Rectal smooth muscle tissue (tissue), 1 donor: ENCODE results near the gene USP7.

Source experiments
- H3K27ac ChIP-seq: one replicate; pipeline ENCODE4 v1.7.0; 2013; ENCODE audit warnings: low read depth, low read length, inconsistent platforms
- H3K27me3 ChIP-seq: one replicate; pipeline ENCODE4 v1.7.0; 2013; ENCODE audit warnings: low read length; ENCODE audit not compliant: control insufficient read depth, insufficient read depth
- H3K36me3 ChIP-seq: one replicate; pipeline ENCODE4 v1.7.0; 2013; ENCODE audit warnings: low read length; ENCODE audit not compliant: control insufficient read depth, insufficient read depth
- H3K4me1 ChIP-seq: one replicate; pipeline ENCODE4 v1.7.0; 2013; ENCODE audit warnings: low read length; ENCODE audit not compliant: control insufficient read depth, insufficient read depth
- H3K4me3 ChIP-seq: one replicate; pipeline ENCODE4 v1.7.0; 2013; ENCODE audit warnings: low read length
- H3K9ac ChIP-seq: one replicate; pipeline ENCODE4 v1.7.0; 2013; ENCODE audit warnings: low read length

USP7 gene

GRCh38 chr16:8963821-8964441 lies at the start of gene USP7:
Gene USP7, minus strand, starts transcription at chr16:8963906. Its CDS starts 621 bp downstream, at chr16:8963285.
- Histone ChIP-seq H3K36me3 (no peaks in the 10 kb centered on the region), H3K4me3 (peak within 1 kb of the TSS; percentile 84), H3K4me1 (peaks cover 27% of the 10 kb centered on the region), H3K27me3 (no peaks in the 10 kb centered on the region), H3K9ac (peak within 1 kb of the TSS; percentile 47), H3K27ac (peak within 1 kb of the TSS; percentile 66)

GRCh38 chr16:9013508-9013864 lies 49.8 kb upstream of the USP7 start:
- Histone ChIP-seq H3K4me3 (no peak overlapping the region), H3K27me3 (no peaks in the 10 kb centered on the region), H3K4me1 (peaks cover 2% of the 10 kb centered on the region), H3K27ac (no peak overlapping the region), H3K9ac (no peak overlapping the region), H3K36me3 (no peaks in the 10 kb centered on the region)

- Histone ChIP-seq H3K27ac (no peak overlapping the region), H3K36me3 (no peaks in the 10 kb centered on the region)
Observed at GRCh38 chr16:9012848-9013507, 49.3 kb upstream of the USP7 start.

GRCh38 chr16:9012330-9012729 lies 48.6 kb upstream of the USP7 start:
- H3K27me3 ChIP-seq = no peaks in the 10 kb centered on the region
- H3K4me3 ChIP-seq = no peak overlapping the region
- H3K9ac ChIP-seq = no peak overlapping the region
- no peaks in the 10 kb centered on the region for H3K36me3 ChIP-seq
- no peak overlapping the region for H3K27ac ChIP-seq
- peaks cover 2% of the 10 kb centered on the region for H3K4me1 ChIP-seq

More at GRCh38 chr16:9012848-9013507, 49.3 kb upstream of the USP7 start:
- Histone ChIP-seq H3K4me3 (no peak overlapping the region), H3K27me3 (no peaks in the 10 kb centered on the region), H3K4me1 (peaks cover 2% of the 10 kb centered on the region), H3K9ac (no peak overlapping the region)

- no peaks in the 10 kb centered on the region for H3K27me3 ChIP-seq
- peak overlapping the region; percentile 24 for H3K9ac ChIP-seq
- H3K27ac ChIP-seq = no peak overlapping the region
- no peaks in the 10 kb centered on the region for H3K36me3 ChIP-seq
- H3K4me1 ChIP-seq = peaks cover 2% of the 10 kb centered on the region
- peak overlapping the region; percentile 68 for H3K4me3 ChIP-seq
Observed at GRCh38 chr16:9008601-9009260, 45.0 kb upstream of the USP7 start.

GRCh38 chr16:9007177-9007794 lies 43.6 kb upstream of the USP7 start:
- Histone ChIP-seq H3K4me3 (no peak overlapping the region), H3K9ac (no peak overlapping the region), H3K36me3 (no peaks in the 10 kb centered on the region), H3K27me3 (no peaks in the 10 kb centered on the region), H3K27ac (no peak overlapping the region), H3K4me1 (peaks cover 2% of the 10 kb centered on the region)

- H3K27ac ChIP-seq = no peak overlapping the region
- no peak overlapping the region for H3K9ac ChIP-seq
Observed at GRCh38 chr16:9004183-9004582, 40.5 kb upstream of the USP7 start.

GRCh38 chr16:9003763-9004162 lies 40.1 kb upstream of the USP7 start:
- no peaks in the 10 kb centered on the region for H3K27me3 ChIP-seq
- no peak overlapping the region for H3K4me3 ChIP-seq
- peaks cover 2% of the 10 kb centered on the region for H3K4me1 ChIP-seq
- no peak overlapping the region for H3K9ac ChIP-seq
- no peak overlapping the region for H3K27ac ChIP-seq
- H3K36me3 ChIP-seq = no peaks in the 10 kb centered on the region

More at GRCh38 chr16:9004183-9004582, 40.5 kb upstream of the USP7 start:
- Histone ChIP-seq H3K27me3 (no peaks in the 10 kb centered on the region), H3K4me1 (peaks cover 2% of the 10 kb centered on the region), H3K4me3 (no peak overlapping the region), H3K36me3 (no peaks in the 10 kb centered on the region)

GRCh38 chr16:9003322-9003721 lies 39.6 kb upstream of the USP7 start:
- Histone ChIP-seq H3K4me3 (no peak overlapping the region), H3K27me3 (no peaks in the 10 kb centered on the region), H3K36me3 (no peaks in the 10 kb centered on the region), H3K27ac (no peak overlapping the region), H3K9ac (no peak overlapping the region), H3K4me1 (no peaks in the 10 kb centered on the region)

GRCh38 chr16:9002042-9002441 lies 38.3 kb upstream of the USP7 start:
- no peak overlapping the region for H3K9ac ChIP-seq
- H3K4me1 ChIP-seq = no peaks in the 10 kb centered on the region
- H3K36me3 ChIP-seq = no peaks in the 10 kb centered on the region
- no peak overlapping the region for H3K4me3 ChIP-seq
- H3K27ac ChIP-seq = no peak overlapping the region
- H3K27me3 ChIP-seq = no peaks in the 10 kb centered on the region

- no peak overlapping the region for H3K27ac ChIP-seq
- no peak overlapping the region for H3K4me3 ChIP-seq
- H3K9ac ChIP-seq = no peak overlapping the region
- no peaks in the 10 kb centered on the region for H3K4me1 ChIP-seq
- no peaks in the 10 kb centered on the region for H3K36me3 ChIP-seq
- no peaks in the 10 kb centered on the region for H3K27me3 ChIP-seq
Observed at GRCh38 chr16:9000664-9001063, 37.0 kb upstream of the USP7 start.

- no peak overlapping the region for H3K27ac ChIP-seq
- H3K4me3 ChIP-seq = no peak overlapping the region
- no peaks in the 10 kb centered on the region for H3K4me1 ChIP-seq
- no peak overlapping the region for H3K9ac ChIP-seq
- H3K36me3 ChIP-seq = no peaks in the 10 kb centered on the region
- no peaks in the 10 kb centered on the region for H3K27me3 ChIP-seq
Observed at GRCh38 chr16:8999800-9000199, 36.1 kb upstream of the USP7 start.
